Measurements from ENCODE around the gene MFNG. TPM values are rescaled to one million over a fixed set of nuclear protein-coding genes. Genes with fewer than 3 reads are reported as not detected.

MFNG gene
- total RNA-seq, 1 donor, result 0.72 TPM

- DNase-seq (ENCODE audit: insufficient read length, low spot score, missing footprints), result peak; percentile 45
- Histone ChIP-seq H3K79me2 (ENCODE audit: insufficient read depth, low read length) (no peaks in the 10 kb centered on the region), H2AFZ (ENCODE audit: low read length) (no peak overlapping the region), H3K27me3 (ENCODE audit: insufficient read depth, low read length) (no peaks in the 10 kb centered on the region), H4K20me1 (ENCODE audit: insufficient read depth, low read length) (no peaks in the 10 kb centered on the region), H3K4me2 (ENCODE audit: insufficient read depth, low read length) (no peak overlapping the region), H3K9me3 (ENCODE audit: low read depth, low read length) (no peaks in the 10 kb centered on the region), H3K4me1 (ENCODE audit: insufficient read depth, low read length) (peaks cover 10% of the 10 kb centered on the region), H3K4me3 (ENCODE audit: insufficient read depth, low read length) (no peak overlapping the region), H3K27ac (ENCODE audit: low read depth, low read length) (no peak overlapping the region), H3K36me3 (ENCODE audit: insufficient read depth, low read length) (no peaks in the 10 kb centered on the region)
- TF ChIP-seq CTCF (IDR thresholded peaks at IDR 0.05; ENCODE audit: extremely low read depth, low read depth, low read length), result no peak
Measured at GRCh38 chr22:37484480-37485394, 1.4 kb downstream of the MFNG start.

GRCh38 chr22:37483050-37483449 lies 3.1 kb downstream of the MFNG start:
- Histone ChIP-seq H3K79me2 (ENCODE audit: insufficient read depth, low read length) (no peaks in the 10 kb centered on the region), H3K4me3 (ENCODE audit: insufficient read depth, low read length) (no peak overlapping the region), H3K36me3 (ENCODE audit: insufficient read depth, low read length) (no peaks in the 10 kb centered on the region), H3K9me3 (ENCODE audit: low read depth, low read length) (no peaks in the 10 kb centered on the region), H3K27me3 (ENCODE audit: insufficient read depth, low read length) (no peaks in the 10 kb centered on the region), H3K4me2 (ENCODE audit: insufficient read depth, low read length) (no peak overlapping the region), H3K27ac (ENCODE audit: low read depth, low read length) (no peak overlapping the region), H2AFZ (ENCODE audit: low read length) (peak overlapping the region; percentile 35), H4K20me1 (ENCODE audit: insufficient read depth, low read length) (no peaks in the 10 kb centered on the region), H3K4me1 (ENCODE audit: insufficient read depth, low read length) (peaks cover 10% of the 10 kb centered on the region)
- DNase-seq (ENCODE audit: insufficient read length, low spot score, missing footprints), result peak; percentile 18
- TF ChIP-seq CTCF (IDR thresholded peaks at IDR 0.05; ENCODE audit: extremely low read depth, low read depth, low read length), result no peak

- Histone ChIP-seq H3K27me3 (ENCODE audit: insufficient read depth, low read length) (no peaks in the 10 kb centered on the region), H3K36me3 (ENCODE audit: insufficient read depth, low read length) (no peaks in the 10 kb centered on the region), H4K20me1 (ENCODE audit: insufficient read depth, low read length) (no peaks in the 10 kb centered on the region), H3K4me1 (ENCODE audit: insufficient read depth, low read length) (peaks cover 10% of the 10 kb centered on the region), H3K79me2 (ENCODE audit: insufficient read depth, low read length) (no peaks in the 10 kb centered on the region), H3K4me3 (ENCODE audit: insufficient read depth, low read length) (no peak overlapping the region), H3K9me3 (ENCODE audit: low read depth, low read length) (no peaks in the 10 kb centered on the region), H3K4me2 (ENCODE audit: insufficient read depth, low read length) (no peak overlapping the region), H3K27ac (ENCODE audit: low read depth, low read length) (no peak overlapping the region), H2AFZ (ENCODE audit: low read length) (no peak overlapping the region)
- DNase-seq (ENCODE audit: insufficient read length, low spot score, missing footprints), result no peak
- no peak for TF ChIP-seq CTCF (IDR thresholded peaks at IDR 0.05; ENCODE audit: extremely low read depth, low read depth, low read length)
Measured at GRCh38 chr22:37482244-37482643, 3.9 kb downstream of the MFNG start.

- DNase-seq (ENCODE audit: insufficient read length, low spot score, missing footprints), result peak; percentile 54
- Histone ChIP-seq H3K4me2 (ENCODE audit: insufficient read depth, low read length) (no peak overlapping the region), H3K9me3 (ENCODE audit: low read depth, low read length) (no peaks in the 10 kb centered on the region), H3K36me3 (ENCODE audit: insufficient read depth, low read length) (no peaks in the 10 kb centered on the region), H2AFZ (ENCODE audit: low read length) (no peak overlapping the region), H3K4me3 (ENCODE audit: insufficient read depth, low read length) (no peak overlapping the region), H3K79me2 (ENCODE audit: insufficient read depth, low read length) (no peaks in the 10 kb centered on the region), H3K27ac (ENCODE audit: low read depth, low read length) (no peak overlapping the region), H3K27me3 (ENCODE audit: insufficient read depth, low read length) (no peaks in the 10 kb centered on the region), H3K4me1 (ENCODE audit: insufficient read depth, low read length) (peaks cover 6% of the 10 kb centered on the region), H4K20me1 (ENCODE audit: insufficient read depth, low read length) (no peaks in the 10 kb centered on the region)
- no peak for TF ChIP-seq CTCF (IDR thresholded peaks at IDR 0.05; ENCODE audit: extremely low read depth, low read depth, low read length)
Measured at GRCh38 chr22:37481347-37481907, 4.8 kb downstream of the MFNG start.

All from osteoblast (primary cell).